RPMI8226 (cell line): ENCODE data around the gene PBX3.
"Not testable (repeated sequence)": the region's sequence is repeated elsewhere in the genome, so short reads cannot be mapped to it uniquely, and the experiment has no call there.

Experiments
- DNase-seq: peaks from one replicate; pipeline ENCODE4 v3.0.0-alpha.2; 2015

PBX3 gene

GRCh38 chr9:125779220-125779565 is 32.0 kb downstream of the PBX3 start:
- not testable (repeated sequence) for DNase-seq

DNA sequence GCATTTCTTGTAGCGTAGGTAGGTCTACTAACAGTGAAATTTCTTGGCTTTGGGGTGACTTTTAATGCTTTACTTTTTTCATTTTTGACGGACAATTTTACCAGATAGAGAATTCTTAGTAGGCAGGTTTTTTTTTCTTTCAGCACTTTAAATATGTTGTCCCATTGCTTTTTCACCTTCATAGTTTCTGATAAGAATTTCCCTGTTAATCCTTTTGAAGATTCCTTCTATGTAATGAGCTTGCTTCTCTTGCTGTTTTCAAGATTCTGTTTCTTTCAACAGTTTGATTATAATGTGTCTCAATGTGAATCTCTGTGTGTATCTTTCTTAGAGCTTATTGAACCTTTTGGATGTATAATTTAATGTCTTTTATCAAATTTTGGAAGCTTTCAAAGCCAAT is 35.5 kb downstream of the PBX3 start:
- DNase-seq = no peak

DNA sequence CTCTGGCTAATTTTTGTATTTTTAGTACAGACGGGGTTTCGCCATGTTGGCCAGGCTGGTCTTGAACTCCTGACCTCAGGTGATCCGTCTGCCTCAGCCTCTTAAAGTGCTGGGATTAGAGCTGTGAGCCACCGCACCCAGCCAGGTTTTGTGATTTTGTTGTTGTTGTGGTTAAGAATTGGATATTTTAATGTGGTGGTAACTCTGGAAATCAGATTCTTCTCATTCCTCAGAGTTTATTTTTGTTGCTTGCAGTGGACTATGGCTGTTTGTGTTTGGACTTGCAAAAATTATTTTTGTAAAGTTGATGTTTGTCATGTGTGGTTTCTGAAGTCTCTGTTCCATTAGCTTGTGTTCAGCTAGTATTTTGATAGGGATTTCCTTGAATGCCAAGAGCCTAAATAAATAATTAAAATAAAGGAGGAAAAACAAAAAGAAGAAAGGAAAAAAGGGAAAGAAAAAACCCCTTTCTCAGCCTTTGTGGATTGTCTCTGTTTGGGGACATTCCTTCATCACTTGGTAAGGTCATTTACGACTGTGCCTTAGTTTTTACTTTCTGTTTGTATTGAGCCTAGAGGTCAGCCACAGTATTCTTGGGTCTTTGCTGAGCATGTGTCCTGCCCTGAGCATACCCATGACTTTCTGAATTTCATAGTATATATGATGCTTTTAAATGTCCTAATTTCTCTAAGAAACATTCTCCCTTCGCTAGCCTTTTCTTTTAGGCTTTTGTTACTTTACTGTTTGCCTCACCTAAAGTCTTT is 37.3 kb downstream of the PBX3 start:
- no peak for DNase-seq

GRCh38 chr9:125785248-125785751 is 38.1 kb downstream of the PBX3 start:
- DNase-seq = no peak

DNA sequence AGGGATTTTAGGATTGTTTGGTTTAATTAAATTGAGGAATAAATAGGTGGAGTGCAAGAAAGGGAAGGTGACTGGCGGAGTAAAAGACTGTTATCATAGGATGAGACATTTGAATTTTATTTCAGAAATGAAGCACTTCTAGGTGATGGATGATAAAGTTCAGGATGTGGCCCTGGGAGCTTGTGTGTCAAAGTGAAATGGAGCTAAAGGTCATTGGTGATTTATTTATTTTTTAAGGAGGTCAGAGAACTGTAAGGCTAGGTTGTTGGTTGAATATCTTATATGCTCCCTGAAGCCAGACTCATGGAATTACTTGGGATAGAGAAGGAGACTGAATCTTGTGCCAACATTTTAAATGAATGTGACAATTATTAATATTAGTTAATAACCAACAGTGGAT is 40.5 kb downstream of the PBX3 start:
- no peak for DNase-seq

DNA sequence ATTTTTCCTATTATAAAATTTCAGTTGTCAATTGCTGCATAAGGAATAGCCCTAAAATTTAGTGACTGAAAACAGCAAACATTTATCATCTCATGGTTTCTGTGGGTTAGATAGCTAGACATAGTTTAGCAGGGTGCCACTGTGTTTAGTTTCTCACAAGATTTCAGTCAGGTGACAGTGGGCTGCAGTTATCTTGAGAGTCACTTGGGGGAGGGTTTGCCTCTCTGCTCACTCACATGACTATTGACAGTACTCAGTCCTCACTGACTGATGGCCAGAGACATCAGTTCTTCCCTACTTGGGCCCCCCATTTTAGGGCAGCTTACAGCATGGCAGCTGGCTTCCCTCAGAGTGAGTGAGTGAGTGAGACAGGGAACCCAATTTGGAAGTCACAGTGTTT is 42.0 kb downstream of the PBX3 start:
- no peak for DNase-seq

GRCh38 chr9:125794708-125795107 is 47.5 kb downstream of the PBX3 start:
- no peak for DNase-seq

DNA sequence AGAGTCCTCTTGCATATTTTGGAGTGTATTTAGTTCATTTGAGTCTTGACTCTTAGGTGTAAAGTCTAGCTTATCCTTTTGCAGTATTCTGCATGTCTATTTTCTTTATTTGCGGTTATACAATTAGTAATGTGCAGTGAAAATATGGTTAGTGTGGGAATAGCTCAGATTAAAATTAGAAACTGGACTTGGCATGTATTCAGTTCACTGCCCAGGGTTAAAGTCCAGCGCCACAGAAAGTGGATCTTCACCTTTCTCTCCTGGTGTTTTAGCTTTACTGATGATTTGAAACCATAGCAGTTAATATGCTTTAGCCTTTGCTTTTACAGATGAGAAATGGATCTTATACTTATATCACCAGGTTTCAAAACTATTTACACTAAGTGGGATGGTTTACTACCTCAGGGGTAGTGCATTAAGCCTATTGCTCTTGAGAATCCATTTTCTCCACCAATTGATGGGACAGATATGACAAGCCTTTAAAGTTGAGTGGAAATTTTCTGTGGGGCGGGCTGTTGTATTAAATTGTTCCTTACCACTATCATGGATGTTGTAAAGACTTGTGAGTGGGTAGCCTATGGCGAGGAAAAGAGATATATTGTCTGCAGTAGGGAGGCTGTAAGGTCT is 48.9 kb downstream of the PBX3 start:
- DNase-seq = no peak

- DNase-seq = no peak
Measured at GRCh38 chr9:125797930-125798329, 50.8 kb downstream of the PBX3 start.

DNA sequence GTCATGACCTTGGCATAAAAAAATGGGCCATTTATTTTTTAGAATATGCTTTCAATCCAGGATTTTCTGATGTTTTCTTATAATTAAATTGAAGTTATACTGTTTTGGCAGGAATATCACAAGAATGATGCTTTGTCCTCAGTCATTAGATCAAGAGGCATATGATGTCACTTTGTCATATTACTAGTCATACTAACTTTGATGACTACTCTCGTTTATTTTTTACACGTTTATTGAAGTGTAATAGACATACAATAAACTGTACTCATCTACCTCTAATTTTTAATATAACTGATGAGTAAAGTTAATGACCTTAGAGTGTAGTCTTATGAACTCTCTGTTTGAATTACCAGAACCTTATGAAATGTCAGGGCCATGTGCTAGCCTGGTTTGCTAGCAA is 56.4 kb downstream of the PBX3 start:
- DNase-seq = no peak

GRCh38 chr9:125805057-125805456 is 57.9 kb downstream of the PBX3 start:
- no peak for DNase-seq

DNA sequence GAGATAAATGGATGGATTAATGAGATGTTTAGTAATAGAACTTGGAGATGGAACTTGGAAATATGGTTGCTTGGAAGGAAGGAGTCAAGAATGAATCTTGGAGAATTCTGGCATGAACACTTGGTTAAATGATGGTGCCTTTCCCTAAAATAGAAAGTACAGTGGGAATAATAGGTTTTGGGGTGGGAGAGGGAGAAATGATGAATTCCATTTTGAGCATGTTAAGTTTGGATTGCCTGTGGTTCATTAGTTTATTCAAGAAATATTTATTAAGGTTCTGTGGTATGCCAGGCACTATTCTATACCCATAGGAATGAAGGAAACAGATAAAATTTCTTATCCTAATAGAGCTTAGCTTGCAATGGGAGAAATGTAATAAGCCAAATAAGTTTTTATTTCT is 58.4 kb downstream of the PBX3 start:
- no peak for DNase-seq

GRCh38 chr9:125807079-125807478 is 59.9 kb downstream of the PBX3 start:
- no peak for DNase-seq

GRCh38 chr9:125810161-125810560 is 63.0 kb downstream of the PBX3 start:
- no peak for DNase-seq

GRCh38 chr9:125811002-125811401 is 63.8 kb downstream of the PBX3 start:
- no peak for DNase-seq

DNA sequence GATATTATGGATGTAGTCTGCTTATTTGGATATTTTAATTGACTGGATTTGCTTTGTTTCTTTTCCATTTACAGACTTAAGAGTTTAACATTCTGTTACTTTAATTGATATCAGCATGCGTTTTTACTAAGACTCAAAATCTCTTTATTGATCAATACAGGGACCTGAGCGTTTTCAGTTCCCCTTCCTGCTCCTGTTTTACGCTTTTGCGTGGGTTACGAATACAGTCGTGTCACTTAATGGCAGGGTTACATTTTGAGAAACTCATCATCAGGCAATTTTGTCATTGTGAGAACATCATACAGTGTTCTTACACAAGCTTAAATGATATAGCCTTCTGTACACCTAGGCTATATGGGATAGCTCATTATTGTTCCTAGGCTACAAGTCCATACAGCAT is 65.2 kb downstream of the PBX3 start:
- DNase-seq = no peak

DNA sequence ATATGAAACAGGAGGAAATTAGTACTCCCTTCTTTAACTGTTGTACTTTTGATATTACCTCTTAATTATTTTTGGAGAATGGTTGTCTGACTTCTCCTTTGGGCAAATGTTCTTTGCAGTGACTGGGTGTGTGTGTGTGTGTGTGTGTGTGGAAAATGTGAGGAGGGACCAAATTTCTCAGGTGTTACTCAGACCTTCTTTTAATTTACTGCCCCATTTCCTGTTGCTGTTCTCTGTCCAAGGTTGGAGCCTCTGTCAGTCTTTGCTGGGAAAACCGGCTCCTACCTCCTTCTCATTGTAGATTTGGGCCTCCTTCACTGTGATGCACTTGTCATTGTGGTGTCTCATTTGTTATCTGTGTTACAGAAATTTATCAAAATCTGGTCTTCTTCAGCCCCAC is 68.4 kb downstream of the PBX3 start:
- DNase-seq = no peak

- no peak for DNase-seq
Measured at GRCh38 chr9:125816321-125816720, 69.1 kb downstream of the PBX3 start.

DNA sequence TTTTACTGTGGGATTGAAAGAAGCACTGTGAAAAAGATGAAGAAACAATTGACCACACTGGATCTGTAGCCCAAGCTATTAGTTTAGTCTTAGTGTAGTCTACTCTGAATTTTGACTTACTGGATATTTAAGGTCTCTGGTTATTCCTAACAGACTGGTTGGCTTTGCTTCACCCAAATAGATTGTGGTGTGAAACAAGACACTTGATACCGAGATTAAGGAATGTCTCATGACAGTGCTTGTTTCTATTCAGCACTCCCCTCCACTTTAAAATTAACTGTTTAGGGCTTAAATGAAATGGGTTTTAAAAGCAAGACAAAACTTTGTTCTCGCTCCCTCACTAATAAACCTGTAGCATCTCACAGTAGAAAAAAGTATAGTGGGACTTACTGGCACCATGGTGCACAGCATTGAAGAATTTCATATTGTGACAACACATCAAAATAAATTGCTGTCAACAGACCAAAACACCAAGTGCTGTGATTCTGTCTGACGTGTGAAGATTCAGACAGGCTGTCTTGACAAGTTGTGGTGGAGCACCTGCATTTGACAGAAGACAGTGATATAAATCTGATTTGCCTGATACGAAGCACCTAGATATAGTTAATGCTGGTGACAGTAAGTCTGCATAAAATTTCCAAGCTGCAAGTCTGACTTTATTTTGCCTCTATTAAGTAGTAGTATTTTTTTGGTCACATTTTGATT is 73.1 kb downstream of the PBX3 start:
- no peak for DNase-seq

DNA sequence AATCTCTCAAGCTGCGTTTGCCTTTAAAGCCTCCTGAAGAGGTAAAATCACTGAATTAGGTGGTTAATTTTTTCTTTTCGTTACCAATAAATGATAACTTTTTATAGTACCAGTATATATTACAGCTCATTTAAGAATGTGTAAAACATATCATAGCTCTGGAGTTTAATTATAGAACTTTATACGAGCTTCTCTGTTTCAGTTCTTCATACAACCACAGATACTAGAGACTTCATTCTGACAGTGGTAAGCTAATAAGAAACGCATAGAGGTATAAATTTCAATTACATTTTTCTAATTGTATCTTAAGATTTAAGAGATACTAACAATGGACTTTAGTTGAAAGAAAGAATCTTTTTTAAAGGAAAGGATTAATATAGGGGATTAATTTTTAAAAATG is 73.9 kb downstream of the PBX3 start:
- DNase-seq = no peak

DNA sequence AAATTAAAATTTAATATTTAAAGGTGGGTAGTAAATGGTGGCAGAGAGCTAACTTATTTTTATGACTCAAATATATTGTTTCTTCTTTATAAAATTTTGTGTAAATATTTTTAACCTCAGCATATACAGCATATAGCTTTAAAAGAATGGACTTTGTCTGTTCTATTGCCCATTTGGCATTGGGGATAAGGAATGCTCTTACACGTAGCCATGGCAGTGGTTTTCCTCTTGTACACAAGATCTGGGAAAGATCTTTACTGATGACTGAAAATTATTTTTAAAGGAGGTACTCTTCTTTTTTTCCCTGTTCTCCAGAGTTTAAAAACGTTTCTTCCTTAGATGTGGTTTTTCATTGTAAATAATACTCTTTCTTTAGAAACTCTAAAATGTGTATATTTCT is 75.0 kb downstream of the PBX3 start:
- no peak for DNase-seq

GRCh38 chr9:125822902-125823301 is 75.7 kb downstream of the PBX3 start:
- DNase-seq = no peak

GRCh38 chr9:125823874-125824406 is 76.8 kb downstream of the PBX3 start:
- not testable (repeated sequence) for DNase-seq

- DNase-seq = no peak
Measured at GRCh38 chr9:125825762-125826161, 78.6 kb downstream of the PBX3 start.
